H9 (cell line): ENCODE data around the gene ZSCAN1. TPM values are rescaled to one million over a fixed set of nuclear protein-coding genes. Genes with fewer than 3 reads are reported as not detected.

Experiments used
- DNase-seq: peaks from one replicate; pipeline ENCODE4 v3.0.0-alpha.2; 2017
- H2AFZ ChIP-seq: one replicate; pipeline ENCODE4 v1.6.1; 2013; ENCODE audit warnings: mild to moderate bottlenecking, low read length, control low read depth, moderate library complexity
- H2AK5ac ChIP-seq: 2 replicates; pipeline ENCODE4 v1.6.1; 2013; ENCODE audit warnings: low read length, control low read depth, mixed read lengths; ENCODE audit not compliant: insufficient read length
- H2BK120ac ChIP-seq: one replicate; pipeline ENCODE4 v1.6.1; 2013; ENCODE audit warnings: low read depth, mild to moderate bottlenecking, low read length, control low read depth, inconsistent platforms; ENCODE audit not compliant: poor library complexity, severe bottlenecking
- H2BK12ac ChIP-seq: 2 replicates; pipeline ENCODE4 v1.6.1; 2013; ENCODE audit warnings: low read length, control low read depth, mixed read lengths, low read depth; ENCODE audit not compliant: insufficient read length
- H2BK15ac ChIP-seq: 2 replicates; pipeline ENCODE4 v1.6.1; 2013; ENCODE audit warnings: low read depth, low read length, control low read depth
- H2BK20ac ChIP-seq: one replicate; pipeline ENCODE4 v1.6.1; 2013; ENCODE audit warnings: low read depth, mild to moderate bottlenecking, low read length, control low read depth, inconsistent platforms; ENCODE audit not compliant: poor library complexity, severe bottlenecking
- H2BK5ac ChIP-seq: 2 replicates; pipeline ENCODE4 v1.6.1; 2013; ENCODE audit warnings: low read length, control low read depth, mixed read lengths; ENCODE audit not compliant: insufficient read length
- H3K14ac ChIP-seq: 2 replicates; pipeline ENCODE4 v1.6.1; 2013; ENCODE audit warnings: low read length, control low read depth; ENCODE audit not compliant: insufficient read depth
- H3K18ac ChIP-seq: 2 replicates; pipeline ENCODE4 v1.6.1; 2013; ENCODE audit warnings: low read depth, mild to moderate bottlenecking, mixed read lengths, low read length, control low read depth; ENCODE audit not compliant: insufficient read length
- H3K23ac ChIP-seq: 2 replicates; pipeline ENCODE4 v1.6.1; 2013; ENCODE audit warnings: low read length, control low read depth, mixed read lengths, low read depth; ENCODE audit not compliant: insufficient read length
- H3K23me2 ChIP-seq: 2 replicates; pipeline ENCODE4 v1.6.1; 2013; ENCODE audit warnings: low read depth, mild to moderate bottlenecking, mixed read lengths, low read length, control low read depth; ENCODE audit not compliant: insufficient read length, poor library complexity, severe bottlenecking
- H3K27ac ChIP-seq: 2 replicates; pipeline ENCODE4 v1.5.1; 2013; ENCODE audit warnings: low read length, control low read depth, mixed read lengths, low read depth; ENCODE audit not compliant: insufficient read length
- H3K27me3 ChIP-seq: 2 replicates; pipeline ENCODE4 v1.6.1; 2013; ENCODE audit warnings: low read length, control low read depth, inconsistent platforms; ENCODE audit not compliant: insufficient read depth
- H3K4ac ChIP-seq: 2 replicates; pipeline ENCODE4 v1.6.1; 2013; ENCODE audit warnings: low read depth, mild to moderate bottlenecking, control low read depth, inconsistent platforms, low read length, moderate library complexity
- H3K4me1 ChIP-seq: 2 replicates; pipeline ENCODE4 v1.6.1; 2013; ENCODE audit warnings: low read length, control low read depth, inconsistent platforms; ENCODE audit not compliant: insufficient read depth
- H3K4me2 ChIP-seq: 2 replicates; pipeline ENCODE4 v1.6.1; 2013; ENCODE audit warnings: low read length, control low read depth, mixed read lengths; ENCODE audit not compliant: insufficient read length, insufficient read depth
- H3K56ac ChIP-seq: 2 replicates; pipeline ENCODE4 v1.6.1; 2013; ENCODE audit warnings: low read depth, mild to moderate bottlenecking, mixed read lengths, low read length, control low read depth; ENCODE audit not compliant: insufficient read length
- H3K79me1 ChIP-seq: 2 replicates; pipeline ENCODE4 v1.6.1; 2013; ENCODE audit warnings: low read depth, mild to moderate bottlenecking, moderate library complexity, low read length, control low read depth, inconsistent platforms; ENCODE audit not compliant: insufficient read depth, poor library complexity, severe bottlenecking
- H3K79me2 ChIP-seq: 2 replicates; pipeline ENCODE4 v1.6.1; 2013; ENCODE audit warnings: low read length, control low read depth, inconsistent platforms; ENCODE audit not compliant: insufficient read depth
- H3K9ac ChIP-seq: 2 replicates; pipeline ENCODE4 v1.6.1; 2013; ENCODE audit warnings: low read length, control low read depth, mixed read lengths; ENCODE audit not compliant: insufficient read length; ENCODE audit errors: extremely low read depth
- H3K9me3 ChIP-seq: one replicate; pipeline ENCODE4 v1.6.1; 2013; ENCODE audit warnings: low read depth, low read length, inconsistent platforms; ENCODE audit not compliant: control insufficient read depth
- H3T11ph ChIP-seq: one replicate; pipeline ENCODE4 v1.6.1; 2013; ENCODE audit warnings: mild to moderate bottlenecking, low read length, control low read depth, inconsistent platforms
- H4K20me1 ChIP-seq: one replicate; pipeline ENCODE4 v1.6.1; 2013; ENCODE audit not compliant: control insufficient read depth, insufficient read length, insufficient read depth
- H4K5ac ChIP-seq: 2 replicates; pipeline ENCODE4 v1.6.1; 2013; ENCODE audit warnings: low read depth, mild to moderate bottlenecking, mixed read lengths, low read length, control low read depth; ENCODE audit not compliant: insufficient read length
- H4K8ac ChIP-seq: replicated peaks from 2 replicates; pipeline ENCODE4 v1.6.1; 2013; ENCODE audit warnings: low read length, control low read depth, mixed read lengths, low read depth; ENCODE audit not compliant: insufficient read length
- H4K91ac ChIP-seq: 2 replicates; pipeline ENCODE4 v1.6.1; 2013; ENCODE audit warnings: low read depth, mild to moderate bottlenecking, moderate library complexity, mixed read lengths, low read length, control low read depth; ENCODE audit not compliant: insufficient read length
- H3K27ac Mint-ChIP-seq, 3 experiments: 2 replicates in 2 of 3; 3 replicates in 1 of 3; pipeline ENCODE4 v1.8.0; 2020 to 2021; ENCODE audit warnings: mixed read lengths in 3 of 3, mild to moderate bottlenecking in 1 of 3, moderate library complexity in 1 of 3
- H3K27me3 Mint-ChIP-seq: 2 replicates; pipeline ENCODE4 v1.8.0; 2021; ENCODE audit warnings: low read depth, mild to moderate bottlenecking, moderate library complexity, mixed read lengths
- H3K36me3 Mint-ChIP-seq, 3 experiments: 2 replicates in 2 of 3; 3 replicates in 1 of 3; pipeline ENCODE4 v1.8.0; 2020 to 2021; ENCODE audit warnings: low read depth in 3 of 3, mixed read lengths in 3 of 3; ENCODE audit not compliant: insufficient read depth in 1 of 3
- H3K4me1 Mint-ChIP-seq, 2 experiments: 2 replicates each; pipeline ENCODE4 v1.8.0; 2020; ENCODE audit warnings: mixed read lengths in 2 of 2
- H3K4me3 Mint-ChIP-seq, 2 experiments: 2 replicates in 1 of 2; 3 replicates in 1 of 2; pipeline ENCODE4 v1.8.0; 2020 to 2021; ENCODE audit warnings: mild to moderate bottlenecking in 2 of 2, mixed read lengths in 2 of 2, moderate library complexity in 1 of 2
- H3K9me3 Mint-ChIP-seq, 2 experiments: 2 replicates in 1 of 2; 3 replicates in 1 of 2; pipeline ENCODE4 v1.8.0; 2020; ENCODE audit warnings: mild to moderate bottlenecking in 2 of 2, mixed read lengths in 2 of 2, moderate library complexity in 1 of 2
- CTCF ChIP-seq: fragments of 200-600 bp; sonication (generic); conservative IDR thresholded peaks from 3 replicates; pipeline ENCODE4 v1.8.0; 2021; ENCODE audit warnings: antibody characterized with exemption, mild to moderate bottlenecking
- WGBS: extraction: QIAGEN DNeasy Blood & Tissue Kit; methylation state at CpG from one replicate; pipeline ENCODE4 v1.1.7; 2013; ENCODE audit warnings: missing lambda C conversion rate, low lambda C conversion rate, mixed read lengths; ENCODE audit not compliant: insufficient read length; ENCODE audit errors: extremely low coverage; 5-methylcytosine and 5-hydroxymethylcytosine counted together
- total RNA-seq: library from RNA; stranded (reverse); gene quantifications from 2 replicates; pipeline ENCODE4 v1.2.1, GENCODE V29; 2021

ZSCAN1 gene
- total RNA-seq, 1 experiment from 2014 or later, result 1.2 TPM

DNA sequence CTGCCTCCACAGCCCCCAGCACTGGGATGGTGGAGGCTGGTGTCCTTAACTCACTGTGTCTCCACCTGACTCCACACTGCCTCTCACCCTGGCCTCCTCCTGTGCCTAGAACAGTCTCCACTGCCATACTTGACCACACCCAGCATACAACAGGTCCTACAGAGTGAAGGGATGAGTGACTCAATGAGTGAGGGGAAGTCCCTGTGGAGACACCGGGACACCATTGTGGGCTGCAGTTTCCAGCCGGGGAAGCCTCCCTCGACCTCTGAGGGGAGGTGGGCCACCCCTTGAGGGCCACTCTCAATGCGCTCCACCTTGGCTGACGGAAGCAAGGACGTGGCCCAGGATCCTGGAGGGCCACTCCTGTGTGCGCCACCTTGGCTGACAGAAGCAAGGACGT, 22.4 kb downstream of the ZSCAN1 start:
- H3K4me1 Mint-ChIP-seq, result peaks cover 10 to 20% of the 10 kb centered on the region in 2 experiments
- Histone ChIP-seq H4K5ac (no peak overlapping the region), H2AFZ (no peak overlapping the region), H4K20me1 (no peaks in the 10 kb centered on the region), H3K4me1 (peaks cover 4% of the 10 kb centered on the region; the same call in 1 of the 2 replicates), H2BK12ac (no peak overlapping the region), H2BK20ac (no peak overlapping the region), H3K23me2 (peaks cover 3% of the 10 kb centered on the region), H3K4ac (no peak overlapping the region; the same call in 1 of the 2 replicates), H2BK15ac (no peak overlapping the region), H3K14ac (no peak overlapping the region), H3K27me3 (no peaks in the 10 kb centered on the region), H3K56ac (no peak overlapping the region), H4K91ac (no peak overlapping the region), H2BK120ac (no peak overlapping the region), H3T11ph (no peak overlapping the region), H3K9me3 (no peaks in the 10 kb centered on the region), H3K79me2 (no peaks in the 10 kb centered on the region), H3K4me2 (no peak overlapping the region), H3K23ac (no peak overlapping the region), H3K9ac (no peak overlapping the region), H3K79me1 (no peaks in the 10 kb centered on the region), H4K8ac (no peak overlapping the region), H2AK5ac (no peak overlapping the region), H2BK5ac (no peak overlapping the region), H3K18ac (no peak overlapping the region), H3K27ac (no peak overlapping the region)
- H3K27ac Mint-ChIP-seq, result no peak overlapping the region
- H3K27me3 Mint-ChIP-seq, result peaks cover 19% of the 10 kb centered on the region
- no CpG with 5 or more reads among the region's 8 CpGs for WGBS
- H3K9me3 Mint-ChIP-seq, result peaks cover 64 to 65% of the 10 kb centered on the region in 2 experiments
- H3K36me3 Mint-ChIP-seq, result peaks cover 14 to 21% (median 18%) of the 10 kb centered on the region in 3 experiments; a peak in 6 of 7 replicates
- H3K4me3 Mint-ChIP-seq, result no peak overlapping the region; a peak in 1 of 5 replicates
- no peak for DNase-seq
- no peak for TF ChIP-seq CTCF
